Activated CD4-positive, alpha-beta T cell treated with anti-CD3 and anti-CD28 coated beads for 36 hours (primary cell): ENCODE measurements around the gene CASKIN1. TPM values are rescaled to one million over a fixed set of nuclear protein-coding genes. Genes with fewer than 3 reads are reported as not detected.

Experiments
- ATAC-seq: fragments of 200-7000 bp; cut with Tn5 transposase; one replicate; pipeline ENCODE4 v1.10.0; 2021; ENCODE audit warnings: mild to moderate bottlenecking, moderate library complexity
- CTCF ChIA-PET: fragments of 350-600 bp; sonication (Branson Sonifier 250); formaldehyde crosslinking; loops from one replicate; lab custom pipeline; 2021; ENCODE audit warnings: antibody characterized with exemption; lab: Charles Lee
- POLR2A ChIA-PET: fragments of 350-600 bp; sonication (Branson Sonifier 250); formaldehyde crosslinking; loops from one replicate; lab custom pipeline; 2021; ENCODE audit warnings: antibody characterized with exemption, inconsistent platforms; lab: Charles Lee
- DNase-seq: peaks from one replicate; pipeline ENCODE4 v3.0.0-alpha.2; 2020
- H3K27ac Mint-ChIP-seq: one replicate; pipeline ENCODE4 v1.8.0; 2021; ENCODE audit warnings: mixed read lengths
- H3K27me3 Mint-ChIP-seq: one replicate; pipeline ENCODE4 v1.8.0; 2021; ENCODE audit warnings: mixed read lengths
- H3K36me3 Mint-ChIP-seq: one replicate; pipeline ENCODE4 v1.8.0; 2021; ENCODE audit warnings: low read depth, mixed read lengths
- H3K4me1 Mint-ChIP-seq: one replicate; pipeline ENCODE4 v1.8.0; 2021; ENCODE audit warnings: mixed read lengths
- H3K4me3 Mint-ChIP-seq: one replicate; pipeline ENCODE4 v1.8.0; 2021; ENCODE audit warnings: mild to moderate bottlenecking, moderate library complexity, mixed read lengths
- H3K9me3 Mint-ChIP-seq: one replicate; pipeline ENCODE4 v1.8.0; 2021; ENCODE audit warnings: low read depth, mixed read lengths
- intact Hi-C, 2 experiments: fragments of 100-400 bp; cut with DNase I in 1 of 2; cut with micrococcal nuclease in 1 of 2; formaldehyde crosslinking; loops; one replicate each; pipeline versions ENCODE4 v1.14.2 to v1.15.1; 2022 to 2024; cut with DNase I, micrococcal nuclease
- total RNA-seq, 2 experiments: library from RNA; stranded (reverse); gene quantifications; one replicate each; pipeline ENCODE4 v1.2.3, GENCODE V29; 2021

CASKIN1 gene
- total RNA-seq, 2 experiments from 2014 or later: 0.98 to 1.3 TPM

DNA sequence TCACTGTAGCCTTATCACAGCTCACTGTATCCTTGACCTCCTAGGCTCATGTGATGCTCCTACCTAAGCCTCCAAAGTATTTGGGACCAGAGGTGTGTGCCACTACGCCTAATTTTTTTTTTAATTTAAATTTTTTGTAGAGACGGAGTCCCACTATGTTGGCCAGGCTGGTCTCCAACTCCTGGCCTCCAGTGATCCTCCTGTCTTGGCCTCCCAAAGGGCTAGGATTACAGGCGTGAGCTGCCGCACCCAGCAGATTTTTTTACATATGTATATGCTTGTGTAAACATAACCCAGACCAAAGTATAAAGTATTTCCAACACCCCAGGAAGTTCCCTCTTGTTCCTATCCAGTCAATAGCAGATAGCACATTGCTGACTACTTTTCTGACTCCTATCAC, 19.9 kb upstream of the CASKIN1 start:
- H3K4me1 Mint-ChIP-seq: peaks cover 18% of the 10 kb centered on the region
- DNase-seq (no peak), ATAC-seq (no peak)
- H3K4me3 Mint-ChIP-seq: peak overlapping the region; percentile 89
- no peaks in the 10 kb centered on the region for H3K9me3 Mint-ChIP-seq
- H3K27me3 Mint-ChIP-seq: no peaks in the 10 kb centered on the region
- ChIA-PET CTCF (interaction anchor here (0.5 kb wide), 1 partner anchor 293 kb away, joined by 3 read pairs; no protein-coding TSS in a partner anchor), POLR2A (no interaction called here)
- intact Hi-C loops: no loop called here
- peaks cover 17% of the 10 kb centered on the region for H3K36me3 Mint-ChIP-seq
- peak overlapping the region; percentile 60 for H3K27ac Mint-ChIP-seq

DNA sequence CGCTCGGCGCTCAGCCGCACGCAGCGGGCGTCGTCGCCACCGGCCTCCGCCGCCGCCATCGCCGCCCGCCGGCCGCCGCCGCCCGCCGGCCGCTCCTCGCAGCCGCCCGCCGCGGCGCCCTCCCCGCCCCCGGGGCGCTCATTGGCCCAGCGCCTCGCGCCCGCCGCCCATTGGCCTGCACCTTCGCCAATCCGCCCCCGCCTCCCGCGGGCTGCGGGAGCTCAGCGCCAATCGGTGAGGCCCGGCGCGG, 18.2 kb upstream of the CASKIN1 start, which contains the start of gene PGP:
TSS of gene PGP (minus strand) at position 122 of the 250 bp plus-strand sequence. CDS start at position 59, 63 bp downstream.
- intact Hi-C loops: loop anchor here (1.0 to 2.0 kb wide), 3 partner anchors 9 to 126 kb away; partner anchors contain the start of genes ABCA3 (in 1 of the 2), E4F1 (in 1 of the 2) and MLST8 (in 1 of the 2)
- ChIA-PET POLR2A (interaction anchor here (0.5 to 1.2 kb wide), 7 partner anchors 20 to 918 kb away, joined by 3 to 11 read pairs (median 4); partner anchors contain the start of genes ECI1, RPS2 and TRAF7), CTCF (interaction anchor here (0.6 to 1.4 kb wide), 5 partner anchors 11 to 1529 kb away, joined by 3 to 5 read pairs (median 4); no protein-coding TSS in a partner anchor)
- H3K9me3 Mint-ChIP-seq: no peaks in the 10 kb centered on the region
- no peaks in the 10 kb centered on the region for H3K27me3 Mint-ChIP-seq
- H3K27ac Mint-ChIP-seq: peak within 1 kb of the TSS; percentile 91
- ATAC-seq (no peak), DNase-seq (no peak)
- peaks cover 18% of the 10 kb centered on the region for H3K4me1 Mint-ChIP-seq
- peak within 1 kb of the TSS; percentile 89 for H3K4me3 Mint-ChIP-seq
- peaks cover 20% of the 10 kb centered on the region for H3K36me3 Mint-ChIP-seq

GRCh38 chr16:2213817-2214718, 17.7 kb upstream of the CASKIN1 start:
- DNase-seq: peak; percentile 40

GRCh38 chr16:2212362-2213324, 16.2 kb upstream of the CASKIN1 start:
- no peak for DNase-seq
- Mint-ChIP-seq H3K27me3 (no peaks in the 10 kb centered on the region), H3K4me1 (peaks cover 21% of the 10 kb centered on the region), H3K4me3 (peak overlapping the region; percentile 79), H3K27ac (no peak overlapping the region), H3K36me3 (peaks cover 23% of the 10 kb centered on the region), H3K9me3 (no peaks in the 10 kb centered on the region)
- POLR2A ChIA-PET: no interaction called here
- CTCF ChIA-PET: no interaction called here
- intact Hi-C loops: no loop called here
- ATAC-seq: no peak

More at GRCh38 chr16:2213817-2214718, 17.7 kb upstream of the CASKIN1 start:
- POLR2A ChIA-PET: interaction anchor here (0.5 to 1.2 kb wide), 7 partner anchors 19 to 917 kb away, joined by 3 to 11 read pairs (median 4); partner anchors contain the start of genes ECI1, RPS2 and TRAF7
- Mint-ChIP-seq H3K36me3 (peaks cover 20% of the 10 kb centered on the region), H3K27me3 (no peaks in the 10 kb centered on the region), H3K4me3 (peak overlapping the region; percentile 79), H3K27ac (peak overlapping the region; percentile 45), H3K9me3 (no peaks in the 10 kb centered on the region), H3K4me1 (peaks cover 18% of the 10 kb centered on the region)
- intact Hi-C loops: loop anchor here (1.0 to 2.0 kb wide), 3 partner anchors 9 to 127 kb away; partner anchors contain the start of genes ABCA3 (in 1 of the 2), E4F1 (in 1 of the 2) and MLST8 (in 1 of the 2)
- CTCF ChIA-PET: interaction anchor here (0.6 to 1.4 kb wide), 5 partner anchors 11 to 1528 kb away, joined by 3 to 5 read pairs (median 4); no protein-coding TSS in a partner anchor
- no peak for ATAC-seq

DNA sequence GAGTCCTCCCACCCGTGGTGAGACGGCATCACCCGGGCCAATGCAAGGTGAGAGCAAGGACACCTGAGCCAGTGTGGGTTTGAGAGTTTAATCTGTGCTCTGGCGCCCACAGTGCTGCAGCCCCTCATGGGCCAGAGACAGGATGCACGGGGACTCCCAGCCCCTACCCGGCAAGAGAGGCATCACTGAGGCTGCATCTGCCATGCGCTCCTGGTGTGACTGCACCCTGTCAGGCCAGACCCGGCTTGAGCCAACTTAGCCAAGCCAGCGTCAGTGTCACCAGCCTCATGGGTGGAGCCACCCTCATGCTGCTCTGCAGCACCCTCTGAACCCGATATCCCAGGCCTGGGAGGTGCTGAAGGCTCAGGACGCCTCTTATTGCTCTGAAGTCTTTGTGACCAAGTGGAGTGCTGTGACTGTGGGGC, 15.5 kb upstream of the CASKIN1 start:
- Mint-ChIP-seq H3K36me3 (peaks cover 30% of the 10 kb centered on the region), H3K9me3 (no peaks in the 10 kb centered on the region), H3K4me1 (peaks cover 25% of the 10 kb centered on the region), H3K27ac (no peak overlapping the region), H3K4me3 (peak overlapping the region; percentile 53), H3K27me3 (no peaks in the 10 kb centered on the region)
- CTCF ChIA-PET: no interaction called here
- ATAC-seq: no peak
- POLR2A ChIA-PET: interaction anchor here (1.0 kb wide), 1 partner anchor 57 kb away, joined by 6 read pairs; no protein-coding TSS in a partner anchor
- DNase-seq: no peak
- intact Hi-C loops: no loop called here

DNA sequence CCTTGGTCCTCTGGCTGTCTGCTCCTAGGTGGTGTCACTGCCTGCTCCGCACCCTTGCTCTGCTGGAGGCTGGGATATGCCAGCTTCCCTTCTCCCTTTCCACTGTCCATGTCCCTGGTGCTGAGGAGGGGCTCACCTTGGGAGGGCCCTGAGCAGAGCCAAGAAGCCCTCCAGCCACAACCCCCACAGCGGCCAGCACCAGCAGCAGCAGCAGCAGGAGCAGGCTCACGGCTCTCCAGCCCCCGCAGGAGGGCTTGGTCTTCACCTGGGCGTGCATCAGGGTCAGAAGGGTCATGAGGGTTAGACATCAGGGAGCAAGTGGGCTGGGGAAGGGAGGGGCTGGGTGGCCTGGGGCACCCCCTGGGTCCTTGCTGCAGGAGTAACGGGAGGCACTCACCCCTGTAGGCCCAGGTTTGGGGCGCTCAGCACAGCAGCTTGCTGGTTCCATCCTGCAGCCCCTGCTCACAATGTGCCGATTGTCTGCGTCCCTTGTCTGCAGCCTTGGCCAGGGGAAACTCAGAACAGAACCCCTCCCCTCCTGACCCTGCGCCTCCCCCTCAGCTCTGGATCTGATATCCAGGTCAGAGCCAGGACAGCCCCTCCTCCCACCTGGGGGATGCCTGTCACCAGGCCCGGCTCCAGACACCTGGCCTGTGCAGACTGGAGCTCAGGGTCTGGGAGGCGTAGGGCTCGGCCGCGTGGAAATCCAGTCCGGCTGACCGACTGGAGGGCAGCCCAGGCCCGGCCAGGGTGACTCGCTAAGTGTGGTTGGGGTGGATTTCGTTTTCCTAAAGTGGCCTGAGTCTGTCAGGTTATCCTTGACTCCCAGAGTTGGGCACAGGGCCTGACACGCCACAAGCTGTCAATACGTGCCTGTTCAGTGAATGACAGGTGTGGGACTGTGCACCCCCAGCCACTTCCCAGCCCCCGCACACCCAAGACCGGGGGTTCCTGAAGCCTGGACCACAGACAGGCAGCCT, 14.3 kb upstream of the CASKIN1 start, which contains the start of gene BRICD5:
TSS of gene BRICD5 (minus strand) at position 478 of the 980 bp plus-strand sequence. CDS start at position 448, 30 bp downstream.
- ChIA-PET POLR2A (interaction anchor here (0.6 to 1.0 kb wide), 2 partner anchors 20 to 56 kb away, joined by 3 to 6 read pairs; no protein-coding TSS in a partner anchor), CTCF (no interaction called here)
- ATAC-seq (no peak), DNase-seq (no peak)
- Mint-ChIP-seq H3K4me3 (no peak within 1 kb of the TSS), H3K27me3 (no peaks in the 10 kb centered on the region), H3K9me3 (no peaks in the 10 kb centered on the region), H3K4me1 (peaks cover 24% of the 10 kb centered on the region), H3K27ac (no peak within 1 kb of the TSS), H3K36me3 (peaks cover 37% of the 10 kb centered on the region)
- intact Hi-C loops: no loop called here

DNA sequence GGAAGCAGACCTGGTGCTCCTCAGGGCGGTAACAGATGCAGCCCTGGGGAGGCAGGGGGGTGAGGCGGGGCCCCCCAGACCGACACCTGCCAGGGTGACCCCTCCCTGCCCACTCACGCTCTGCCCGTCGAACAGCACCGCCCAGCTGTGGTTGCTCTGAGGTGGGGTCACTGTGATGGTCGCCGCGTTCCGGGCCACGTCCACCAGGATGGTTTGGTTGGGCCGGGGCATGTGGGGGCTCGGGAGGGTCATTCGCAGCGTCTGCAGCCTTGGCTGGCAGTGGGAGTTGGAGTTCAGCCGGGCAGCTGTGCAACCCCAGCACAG, 13.6 kb upstream of the CASKIN1 start:
- CTCF ChIA-PET: no interaction called here

GRCh38 chr16:2209258-2210008, 13.0 kb upstream of the CASKIN1 start:
- peaks cover 25% of the 10 kb centered on the region for H3K4me1 Mint-ChIP-seq
- H3K27ac Mint-ChIP-seq: no peak overlapping the region
- DNase-seq (no peak), ATAC-seq (no peak)
- no peaks in the 10 kb centered on the region for H3K9me3 Mint-ChIP-seq
- peaks cover 37% of the 10 kb centered on the region for H3K36me3 Mint-ChIP-seq
- H3K4me3 Mint-ChIP-seq: no peak overlapping the region
- POLR2A ChIA-PET: interaction anchor here (0.6 kb wide), 1 partner anchor 12 kb away, joined by 3 read pairs; no protein-coding TSS in a partner anchor
- intact Hi-C loops: loop anchor here (5.0 to 10.0 kb wide), 5 partner anchors 52 to 595 kb away; partner anchors contain the start of genes CRAMP1 (in 1 of the 2), IFT140 (in 1 of the 2), NTN3 (in 1 of the 2) and RNPS1 (in 1 of the 2)
- CTCF ChIA-PET: no interaction called here
- no peaks in the 10 kb centered on the region for H3K27me3 Mint-ChIP-seq

More for the DNA sequence above, 13.6 kb upstream of the CASKIN1 start:
- POLR2A ChIA-PET: interaction anchor here (0.6 kb wide), 1 partner anchor 19 kb away, joined by 3 read pairs; no protein-coding TSS in a partner anchor
- Mint-ChIP-seq H3K4me1 (peaks cover 22% of the 10 kb centered on the region), H3K27me3 (no peaks in the 10 kb centered on the region), H3K4me3 (no peak overlapping the region), H3K27ac (no peak overlapping the region), H3K36me3 (peaks cover 37% of the 10 kb centered on the region), H3K9me3 (no peaks in the 10 kb centered on the region)
- intact Hi-C loops: no loop called here
- ATAC-seq (no peak), DNase-seq (no peak)

GRCh38 chr16:2208772-2209171, 12.4 kb upstream of the CASKIN1 start:
- ChIA-PET POLR2A (interaction anchor here (0.6 kb wide), 1 partner anchor 11 kb away, joined by 3 read pairs; no protein-coding TSS in a partner anchor), CTCF (no interaction called here)
- no peak for DNase-seq
- peaks cover 27% of the 10 kb centered on the region for H3K4me1 Mint-ChIP-seq
- ATAC-seq: no peak
- no peak overlapping the region for H3K27ac Mint-ChIP-seq
- H3K4me3 Mint-ChIP-seq: no peak overlapping the region
- intact Hi-C loops: loop anchor here (5.0 to 10.0 kb wide), 5 partner anchors 51 to 594 kb away; partner anchors contain the start of genes CRAMP1 (in 1 of the 2), IFT140 (in 1 of the 2), NTN3 (in 1 of the 2) and RNPS1 (in 1 of the 2)
- no peaks in the 10 kb centered on the region for H3K27me3 Mint-ChIP-seq
- H3K9me3 Mint-ChIP-seq: no peaks in the 10 kb centered on the region
- H3K36me3 Mint-ChIP-seq: peaks cover 37% of the 10 kb centered on the region
